Activated CD8-positive, alpha-beta memory T cell treated with anti-CD3 and anti-CD28 coated beads for 36 hours (primary cell): Measurements from ENCODE around the gene LMF1. TPM values are rescaled to one million over a fixed set of nuclear protein-coding genes. Genes with fewer than 3 reads are reported as not detected.
"Not testable (repeated sequence)": the region's sequence is repeated elsewhere in the genome, so short reads cannot be mapped to it uniquely, and the experiment has no call there.

ENCODE experiments used
- CTCF ChIA-PET: fragments of 350-600 bp; sonication (Branson Sonifier 250); formaldehyde crosslinking; loops from one replicate; lab custom pipeline; 2021; ENCODE audit warnings: antibody characterized with exemption; lab: Charles Lee
- POLR2A ChIA-PET: fragments of 350-600 bp; sonication (Branson Sonifier 250); formaldehyde crosslinking; loops from one replicate; lab custom pipeline; 2021; ENCODE audit warnings: antibody characterized with exemption; lab: Charles Lee
- total RNA-seq, 2 experiments: library from RNA; stranded (reverse); gene quantifications; one replicate each; pipeline ENCODE4 v1.2.3, GENCODE V29; 2021

The LMF1 gene
- total RNA-seq, 2 experiments from 2014 or later = 7.7 to 7.8 TPM

DNA sequence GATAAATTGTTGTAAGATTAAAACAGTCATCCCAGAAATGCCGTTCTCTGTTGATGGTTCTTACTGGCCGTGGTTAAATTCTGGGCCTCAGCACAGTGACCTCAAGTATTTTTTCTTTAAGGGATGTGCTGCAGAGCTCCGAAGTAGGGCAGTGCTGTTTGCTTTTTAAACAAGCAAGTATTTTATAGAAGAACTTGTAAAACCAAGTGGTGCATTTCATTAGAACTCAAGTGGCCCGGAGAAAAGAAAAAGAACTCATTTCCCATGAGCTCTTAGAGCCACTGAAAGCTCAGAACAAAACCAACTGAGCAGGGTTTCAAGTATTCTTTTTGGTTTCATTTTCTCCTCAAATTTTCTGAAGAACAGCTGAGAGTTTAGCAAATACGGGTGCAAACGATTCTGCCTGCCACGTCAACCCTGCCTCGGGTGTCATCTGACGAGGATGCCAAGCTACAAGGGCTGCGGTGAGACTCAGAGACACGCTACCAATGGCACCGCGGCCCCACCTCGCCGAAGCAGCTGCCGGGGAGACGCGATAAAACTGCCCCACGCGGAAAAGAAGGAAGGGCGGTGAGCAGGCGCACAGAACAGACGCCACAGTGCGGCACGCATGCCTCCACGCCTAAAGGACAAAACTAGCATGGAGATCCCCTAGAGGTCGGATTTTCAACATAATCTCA lies 6.3 kb downstream of the LMF1 start:
- CTCF ChIA-PET = interaction anchor here (0.7 to 1.8 kb wide), 6 partner anchors 18 to 1572 kb away, joined by 3 to 6 read pairs (median 3); partner anchors contain the start of gene SOX8
- POLR2A ChIA-PET = interaction anchor here (0.5 to 1.5 kb wide), 3 partner anchors 17 to 980 kb away, joined by 6 to 7 read pairs (median 6); partner anchors contain the start of gene SOX8

DNA sequence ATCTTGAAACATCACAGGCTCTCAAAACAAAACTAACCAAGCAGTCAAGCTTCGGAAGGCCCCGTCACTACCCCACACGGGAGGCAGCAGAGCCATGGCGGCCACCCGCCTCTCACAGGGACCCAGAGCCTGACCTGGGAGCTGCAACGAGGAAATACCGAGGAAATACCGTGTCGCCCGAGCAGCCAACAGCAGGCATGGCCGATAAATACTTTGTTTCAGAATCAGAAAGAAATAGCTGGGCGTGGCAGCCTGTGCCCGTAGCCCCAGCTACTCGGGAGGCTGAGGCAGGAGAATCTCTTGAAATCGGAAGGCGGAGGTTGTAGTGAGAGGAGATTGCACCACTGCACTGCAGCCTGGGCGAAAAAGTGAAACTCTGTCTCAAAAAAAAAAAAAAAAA lies 6.9 kb downstream of the LMF1 start:
- POLR2A ChIA-PET = interaction anchor here (0.5 to 1.5 kb wide), 3 partner anchors 18 to 980 kb away, joined by 6 to 7 read pairs (median 6); partner anchors contain the start of gene SOX8
- CTCF ChIA-PET = interaction anchor here (0.7 to 1.8 kb wide), 5 partner anchors 18 to 1573 kb away, joined by 3 to 6 read pairs (median 3); partner anchors contain the start of gene SOX8

DNA sequence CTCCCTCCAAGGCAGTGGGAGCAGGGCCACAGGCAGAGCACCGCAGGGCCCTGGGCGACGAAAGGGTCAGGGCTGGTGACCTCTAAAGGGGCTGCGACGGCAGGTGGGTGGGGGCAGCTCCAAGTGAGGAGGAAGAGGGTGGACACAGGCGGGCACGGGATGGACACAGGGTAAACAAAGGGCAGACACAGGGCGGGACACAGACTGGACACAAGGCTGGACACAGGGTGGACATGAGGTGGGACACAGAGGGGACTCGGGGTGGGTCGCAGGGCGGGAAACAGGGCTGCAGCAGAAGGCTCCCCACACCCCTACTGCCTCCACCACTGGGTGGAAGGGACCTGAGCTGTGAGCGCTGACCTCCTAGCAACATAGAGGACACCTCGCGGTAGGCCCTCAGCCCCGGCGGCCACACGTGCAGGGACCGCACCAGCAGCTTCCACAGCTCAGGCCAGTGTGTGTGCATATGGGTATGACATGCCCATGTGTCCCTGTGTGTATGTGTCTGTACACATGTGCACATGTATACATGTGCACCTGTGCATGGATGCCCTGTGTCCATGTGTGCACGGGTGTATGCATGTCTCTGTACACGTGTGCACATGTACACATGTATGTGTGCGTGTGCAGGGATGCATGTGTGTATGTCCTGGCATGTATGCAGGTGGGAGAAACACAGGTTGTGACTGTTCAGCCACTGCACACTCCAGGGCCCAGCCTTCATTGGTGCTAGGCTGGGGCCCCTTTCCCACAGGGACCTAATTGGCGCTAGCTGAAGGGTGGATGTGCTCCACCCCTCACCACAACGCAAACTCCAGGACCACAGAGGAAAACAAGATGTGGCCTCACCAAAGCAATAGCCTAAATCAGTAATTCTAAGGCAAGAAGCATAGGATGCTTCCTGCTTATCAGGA lies 7.6 kb downstream of the LMF1 start:
- ChIA-PET CTCF (interaction anchor here (0.7 to 1.8 kb wide), 2 partner anchors 19 to 262 kb away, joined by 3 to 6 read pairs; partner anchors contain the start of gene SOX8), POLR2A (interaction anchor here (0.7 to 1.5 kb wide), 2 partner anchors 19 to 607 kb away, joined by 6 to 7 read pairs; partner anchors contain the start of gene SOX8)

DNA sequence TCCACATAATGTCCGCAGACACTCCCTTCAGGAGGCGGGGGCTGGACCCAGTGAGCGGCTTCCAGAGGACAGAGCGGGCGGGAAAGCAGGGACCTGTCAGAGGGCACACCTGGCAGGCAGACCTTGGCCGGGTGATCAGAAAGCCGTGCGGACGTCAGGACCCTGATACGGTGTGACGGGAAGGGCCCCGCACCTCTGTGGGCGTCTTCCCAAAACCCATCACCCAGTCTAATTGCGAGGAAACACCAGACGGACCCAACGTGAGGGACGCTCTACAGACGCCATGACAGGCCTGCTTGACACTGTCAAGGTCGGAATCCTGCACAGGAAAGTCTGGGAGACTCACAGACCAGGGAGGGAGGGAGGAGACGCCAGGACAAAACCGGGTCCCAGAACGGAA lies 8.4 kb downstream of the LMF1 start:
- ChIA-PET POLR2A (no interaction called here), CTCF (no interaction called here)

DNA sequence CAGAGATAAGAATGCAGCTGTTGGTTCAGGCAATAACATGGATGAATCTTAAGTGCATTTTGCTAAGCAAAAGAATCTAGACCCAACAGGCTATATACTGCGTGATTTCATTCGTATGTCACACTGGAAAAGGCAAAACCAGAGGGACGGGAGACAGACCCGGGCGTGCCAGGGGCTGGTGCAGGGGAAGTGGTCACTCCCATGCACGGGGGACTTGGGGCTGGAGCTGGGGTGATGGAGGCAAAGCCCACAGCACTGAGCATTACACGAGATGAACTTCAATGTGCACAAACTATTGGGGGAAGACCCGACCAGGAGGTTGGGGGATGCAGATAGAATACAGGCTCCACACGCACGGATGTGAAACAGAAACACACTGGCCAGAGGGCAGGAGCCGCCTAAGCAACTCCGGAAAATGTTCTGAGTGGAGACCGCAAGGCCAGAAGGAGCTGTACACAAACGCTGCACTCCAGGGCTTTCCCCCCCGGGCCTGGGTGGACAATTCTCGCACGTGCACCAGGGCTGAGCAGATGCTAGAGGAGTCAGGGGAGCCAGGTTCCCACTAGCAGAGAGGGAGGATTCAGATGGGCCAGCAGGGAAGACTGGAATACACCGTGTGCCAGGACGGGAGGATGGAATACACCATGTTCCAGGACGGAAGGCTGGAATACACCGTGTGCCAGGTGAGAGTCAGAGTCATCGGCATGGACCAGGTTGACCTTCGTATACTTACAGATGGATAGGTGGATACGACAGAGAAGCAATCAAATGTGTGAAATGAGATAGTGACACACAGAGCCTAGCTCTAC lies 11.3 kb downstream of the LMF1 start:
- POLR2A ChIA-PET = no interaction called here
- CTCF ChIA-PET = no interaction called here

DNA sequence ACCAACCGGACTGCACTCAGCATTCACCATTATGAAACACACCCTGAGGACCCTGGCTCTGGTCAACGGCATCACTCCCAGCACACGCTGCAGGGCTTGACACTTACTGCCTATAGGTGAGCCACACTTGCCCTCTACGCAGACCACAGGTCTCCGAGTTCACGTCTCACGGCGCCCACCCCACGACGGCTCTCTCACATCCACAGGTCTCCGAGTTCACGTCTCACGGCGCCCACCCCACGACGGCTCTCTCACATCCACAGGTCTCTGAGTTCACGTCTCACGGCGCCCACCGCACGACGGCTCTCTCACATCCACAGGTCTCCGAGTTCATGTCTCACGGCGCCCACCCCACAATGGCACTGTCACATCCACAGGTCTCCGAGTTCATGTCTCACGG lies 15.0 kb downstream of the LMF1 start:
- POLR2A ChIA-PET, CTCF ChIA-PET: not testable (repeated sequence)

DNA sequence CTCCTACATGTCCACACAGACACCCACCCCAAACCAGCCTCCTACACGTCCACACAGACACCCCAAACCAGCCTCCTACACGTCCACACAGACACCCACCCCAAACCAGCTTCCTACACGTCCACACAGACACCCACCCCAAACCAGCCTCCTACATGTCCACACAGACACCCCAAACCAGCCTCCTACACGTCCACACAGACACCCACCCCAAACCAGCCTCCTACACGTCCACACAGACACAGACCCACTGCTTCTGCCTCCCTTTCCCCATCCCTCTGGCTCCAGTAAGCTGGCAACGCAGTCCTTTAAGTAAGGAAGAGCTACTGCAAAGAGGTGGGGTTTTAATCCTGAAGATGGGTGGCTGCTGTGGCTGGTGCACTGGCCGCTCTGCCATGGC lies 17.0 kb downstream of the LMF1 start:
- CTCF ChIA-PET, POLR2A ChIA-PET: not testable (repeated sequence)

DNA sequence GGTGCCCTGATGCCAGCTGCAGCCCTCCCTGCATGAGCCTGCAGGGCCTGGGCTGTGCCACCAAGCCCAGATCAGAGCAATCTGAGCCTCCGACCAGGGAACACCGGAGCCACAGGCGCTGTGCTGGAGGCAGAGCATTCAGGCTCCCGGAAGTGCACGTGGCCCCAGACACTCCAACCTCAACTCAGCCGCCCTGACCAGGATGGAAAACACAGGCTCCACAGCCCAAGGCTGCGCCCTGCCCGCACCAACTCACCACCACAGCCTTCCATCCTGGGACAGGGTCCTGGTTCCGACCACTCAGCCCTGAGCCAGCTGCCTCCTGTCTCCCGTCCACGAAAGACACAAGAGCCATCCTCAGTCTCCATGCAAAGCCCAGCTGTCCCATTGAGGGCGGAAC lies 18.5 kb downstream of the LMF1 start:
- ChIA-PET POLR2A (no interaction called here), CTCF (no interaction called here)

DNA sequence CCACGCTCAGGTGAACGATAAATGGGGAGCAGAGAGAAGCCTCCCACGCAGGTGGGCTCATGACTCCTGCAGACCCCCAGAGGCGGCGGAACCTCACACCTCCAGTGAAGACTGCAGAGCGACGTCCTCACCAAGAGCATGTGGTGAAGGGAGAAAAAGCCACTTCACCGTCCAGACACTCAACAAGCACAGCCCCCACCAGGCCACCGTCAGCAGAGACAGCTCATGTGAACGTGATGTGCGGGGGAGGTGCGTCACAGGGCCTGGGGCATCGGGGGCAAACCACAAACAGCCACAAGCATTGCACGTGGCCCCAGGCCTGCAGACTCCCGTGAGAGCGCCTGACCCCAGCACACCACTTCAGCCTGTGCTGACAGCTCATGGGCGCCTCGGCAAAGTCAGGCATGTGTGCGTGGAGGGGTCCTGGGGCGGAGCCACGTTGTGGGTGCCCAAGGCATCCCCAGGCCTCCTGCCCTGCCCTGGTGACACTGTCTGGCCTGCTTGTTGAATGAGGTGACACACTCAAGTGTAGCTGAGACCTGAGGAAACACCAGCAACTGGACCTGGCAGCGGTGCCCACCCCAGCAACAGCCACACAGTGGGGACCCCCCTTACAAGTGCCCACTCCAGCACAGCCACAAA lies 19.0 kb downstream of the LMF1 start:
- POLR2A ChIA-PET = no interaction called here
- CTCF ChIA-PET = no interaction called here

DNA sequence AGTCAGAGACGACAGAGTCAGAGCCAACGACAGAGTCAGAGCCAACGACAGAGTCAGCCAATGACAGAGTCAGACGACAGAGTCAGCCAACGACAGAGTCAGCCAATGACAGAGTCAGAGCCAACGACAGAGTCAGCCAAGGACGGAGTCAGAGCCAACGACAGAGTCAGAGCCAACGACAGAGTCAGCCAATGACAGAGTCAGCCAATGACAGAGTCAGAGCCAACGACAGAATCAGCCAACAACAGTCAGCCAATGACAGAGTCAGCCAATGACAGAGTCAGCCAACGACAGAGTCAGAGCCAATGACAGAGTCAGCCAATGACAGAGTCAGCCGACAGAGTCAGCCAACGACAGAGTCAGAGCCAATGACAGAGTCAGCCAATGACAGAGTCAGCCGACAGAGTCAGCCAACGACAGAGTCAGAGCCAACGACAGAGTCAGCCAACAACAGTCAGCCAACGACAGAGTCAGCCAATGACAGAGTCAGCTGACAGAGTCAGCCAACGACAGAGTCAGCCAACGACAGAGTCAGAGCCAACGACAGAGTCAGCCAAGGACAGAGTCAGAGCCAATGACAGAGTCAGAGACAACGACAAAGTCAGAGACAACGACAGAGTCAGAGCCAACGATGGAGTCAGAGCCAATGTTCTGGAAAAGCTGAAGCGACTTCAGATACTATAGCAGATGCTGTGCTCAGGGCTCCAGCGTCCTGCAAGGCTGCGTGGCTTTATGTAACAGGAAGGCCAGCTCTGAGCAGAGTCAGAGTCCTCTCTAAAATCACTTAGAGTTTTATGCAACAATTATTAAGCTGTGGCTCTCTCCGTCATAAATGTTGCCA lies 19.8 kb downstream of the LMF1 start:
- CTCF ChIA-PET, POLR2A ChIA-PET: not testable (repeated sequence)

DNA sequence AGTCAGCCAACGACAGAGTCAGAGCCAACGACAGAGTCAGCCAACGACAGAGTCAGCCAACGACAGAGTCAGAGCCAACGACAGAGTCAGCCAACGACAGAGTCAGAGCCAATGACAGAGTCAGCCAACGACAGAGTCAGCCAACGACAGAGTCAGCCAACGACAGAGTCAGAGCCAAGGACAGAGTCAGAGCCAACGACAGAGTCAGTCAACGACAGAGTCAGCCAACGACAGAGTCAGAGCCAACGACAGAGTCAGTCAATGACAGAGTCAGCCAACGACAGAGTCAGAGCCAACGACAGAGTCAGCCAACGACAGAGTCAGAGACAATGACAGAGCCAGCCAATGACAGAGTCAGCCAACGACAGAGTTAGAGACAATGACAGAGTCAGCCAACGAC lies 22.0 kb downstream of the LMF1 start:
- POLR2A ChIA-PET = not testable (repeated sequence)

DNA sequence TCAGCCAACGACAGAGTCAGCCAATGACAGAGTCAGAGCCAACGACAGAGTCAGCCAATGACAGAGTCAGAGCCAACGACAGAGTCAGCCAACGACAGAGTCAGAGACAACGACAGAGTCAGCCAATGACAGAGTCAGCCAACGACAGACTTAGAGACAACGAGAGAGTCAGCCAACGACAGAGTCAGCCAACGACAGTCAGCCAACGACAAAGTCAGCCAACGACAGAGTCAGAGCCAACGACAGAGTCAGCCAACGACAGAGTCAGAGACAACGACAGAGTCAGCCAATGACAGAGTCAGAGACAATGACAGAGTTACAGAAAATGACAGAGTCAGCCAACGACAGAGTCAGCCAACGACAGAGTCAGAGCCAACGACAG lies 22.9 kb downstream of the LMF1 start:
- CTCF ChIA-PET, POLR2A ChIA-PET: not testable (repeated sequence)

More for the DNA sequence above, 22.0 kb downstream of the LMF1 start:
- CTCF ChIA-PET = not testable (repeated sequence)

DNA sequence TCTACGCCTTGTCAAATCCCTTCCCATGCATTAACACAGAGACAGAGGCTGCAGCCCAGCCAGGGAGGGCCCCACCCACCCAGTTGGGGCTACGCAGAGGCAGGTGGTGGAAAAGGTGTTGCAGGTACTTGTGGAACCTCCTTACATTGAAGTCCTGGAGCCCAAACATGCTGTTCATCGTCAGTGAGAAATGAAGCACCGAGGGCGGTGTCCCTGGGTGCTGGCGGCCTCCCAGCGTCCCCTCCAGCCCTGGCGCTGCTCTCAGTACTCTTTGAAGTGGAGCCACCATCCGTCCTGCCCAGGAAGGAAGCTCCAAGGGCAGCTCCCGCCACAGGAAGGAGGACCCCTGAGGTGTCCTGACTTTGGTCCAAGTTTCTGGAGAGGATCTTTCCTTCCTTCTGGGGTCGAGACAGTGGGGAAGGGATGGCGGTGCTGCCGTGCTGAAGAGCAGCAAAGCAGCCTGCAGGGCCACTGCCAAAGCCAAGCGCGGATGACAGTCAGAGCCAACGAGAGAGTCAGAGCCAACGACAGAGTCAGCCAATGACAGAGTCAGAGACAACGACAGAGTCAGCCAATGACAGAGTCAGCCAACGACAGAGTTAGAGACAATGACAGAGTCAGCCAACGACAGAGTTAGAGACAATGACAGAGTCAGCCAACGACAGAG lies 23.4 kb downstream of the LMF1 start:
- ChIA-PET POLR2A (no interaction called here), CTCF (no interaction called here)

DNA sequence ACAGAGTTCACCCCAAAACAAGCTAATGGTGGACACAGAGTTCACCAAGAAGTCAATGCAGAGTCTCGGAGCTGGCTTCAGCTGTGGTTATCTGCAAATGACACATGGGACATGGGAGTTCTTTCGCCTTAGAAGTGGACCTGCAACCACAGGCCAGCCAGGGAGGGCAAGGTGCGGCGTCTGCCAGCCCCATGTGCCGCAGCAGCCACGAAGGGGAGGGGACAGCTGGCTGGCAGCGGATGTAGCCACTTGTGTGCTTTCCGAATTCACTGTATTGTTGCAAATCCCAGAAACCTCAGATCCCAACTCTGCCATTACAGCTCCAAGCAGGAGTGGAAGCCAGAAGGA lies 24.8 kb downstream of the LMF1 start:
- ChIA-PET POLR2A (no interaction called here), CTCF (no interaction called here)

DNA sequence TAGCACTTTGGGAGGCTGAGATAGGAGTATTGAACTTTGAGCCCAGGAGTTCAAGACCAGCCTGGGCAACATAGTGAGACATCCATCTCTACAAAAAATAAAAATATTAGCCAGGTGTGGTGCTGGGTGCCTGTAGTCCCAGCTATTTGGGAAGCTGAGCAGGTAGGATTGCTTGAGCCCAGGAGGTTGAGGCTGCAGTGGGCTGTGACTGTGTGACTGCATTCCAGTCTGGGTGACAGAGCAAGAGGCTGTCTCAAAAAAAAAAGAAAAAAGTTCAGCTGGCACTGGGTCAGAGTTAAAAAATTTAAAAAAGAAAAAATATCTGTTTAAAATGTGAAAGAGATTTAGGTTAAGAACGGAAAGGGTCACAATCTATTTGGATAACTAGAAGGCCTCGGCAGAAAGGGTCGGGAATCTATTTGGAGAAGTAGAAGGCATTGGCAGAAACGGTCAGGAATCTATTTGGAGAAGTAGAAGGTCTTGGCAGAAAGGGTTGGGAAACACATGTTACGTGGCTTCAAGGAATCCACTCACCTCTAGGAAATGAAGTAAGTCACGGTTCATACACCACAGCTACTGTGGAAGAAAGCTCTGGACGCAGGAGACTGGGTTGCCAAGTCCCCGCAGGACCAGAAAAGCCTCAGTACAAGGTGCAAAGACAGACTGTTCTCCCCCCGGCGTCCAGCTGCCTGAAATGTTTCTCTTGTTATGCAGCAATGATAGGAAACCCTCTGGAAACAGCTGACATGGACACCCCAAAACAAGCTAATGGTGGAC lies 25.3 kb downstream of the LMF1 start:
- CTCF ChIA-PET = no interaction called here
- POLR2A ChIA-PET = no interaction called here

DNA sequence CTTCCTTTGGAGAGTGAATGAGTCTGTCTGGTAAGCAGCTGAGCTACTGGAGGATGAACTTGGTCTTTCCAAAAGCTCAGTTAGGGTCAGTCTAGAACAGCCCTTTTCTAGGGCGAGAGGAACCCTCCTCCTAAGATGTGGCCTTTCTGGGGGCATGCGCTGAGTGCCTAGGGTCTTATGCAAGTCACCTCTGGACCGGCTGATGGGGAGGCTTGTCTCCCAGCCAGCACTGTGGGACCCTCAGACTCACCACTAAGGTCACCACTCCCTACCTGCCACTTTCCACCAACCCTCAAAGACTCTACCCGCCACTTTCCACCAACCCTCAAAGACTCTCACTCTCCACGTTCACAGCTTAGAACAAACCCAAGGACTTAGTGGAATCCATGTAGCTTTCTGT lies 26.8 kb downstream of the LMF1 start:
- POLR2A ChIA-PET = no interaction called here
- CTCF ChIA-PET = interaction anchor here (0.7 kb wide), 1 partner anchor 37 kb away, joined by 3 read pairs; no protein-coding TSS in a partner anchor
